ENCODE results near the gene DBP. TPM values are rescaled to one million over a fixed set of nuclear protein-coding genes. Genes with fewer than 3 reads are reported as not detected.
"Not testable (repeated sequence)": the region's sequence is repeated elsewhere in the genome, so short reads cannot be mapped to it uniquely, and the experiment has no call there.

DBP gene
- total RNA-seq = 10 to 100 TPM in 3 of 6 donors, 1 to 10 TPM in 3; 5.2 to 25.4 (median 10.0) TPM

- no peaks in the 10 kb centered on the region for H3K27me3 ChIP-seq
- ATAC-seq (ENCODE audit: low FRiP score in 2 of 2) = no peak
- H3K4me3 ChIP-seq = peak within 1 kb of the TSS; percentile 66 to 82 (median 78)
- 0% methylated on average over 17 of the region's 40 CpGs; no CpG with 5 or more reads in 1 of the 2 donors for WGBS, 2 donors
- peak within 1 kb of the TSS; percentile 92 to 97 (median 95) for H3K27ac ChIP-seq
- peaks cover 52 to 63% (median 55%) of the 10 kb centered on the region in 4 donors for H3K4me1 ChIP-seq
- DNase-seq = peak; percentile 70 to 91
- H3K36me3 ChIP-seq = no peaks in the 10 kb centered on the region
- TF ChIP-seq POLR2A (IDR thresholded peaks at IDR 0.05) (peak in 2 of 4 donors; percentile 26 to 67), POLR2AphosphoS5 (IDR thresholded peaks at IDR 0.05) (no peak), EP300 (IDR thresholded peaks at IDR 0.05) (no peak), CTCF (IDR thresholded peaks at IDR 0.05) (peak in 3 of 6 experiments; percentile 14 to 38 (median 17))
- no peaks in the 10 kb centered on the region for H3K9me3 ChIP-seq
Observed at GRCh38 chr19:48636859-48637448, at the start of gene DBP. Gene DBP (minus strand): TSS chr19:48637379. CDS start chr19:48636994, 385 bp downstream.

GRCh38 chr19:48686637-48687036 lies 49.5 kb upstream of the DBP start:
- not testable (repeated sequence) for H3K27me3 ChIP-seq; H3K27ac ChIP-seq; DNase-seq; H3K4me1 ChIP-seq; H3K4me3 ChIP-seq; ATAC-seq (ENCODE audit: low FRiP score in 2 of 2); H3K36me3 ChIP-seq; H3K9me3 ChIP-seq
- 94 to 95% methylated on average over 7 of the region's 7 CpGs for WGBS, 2 donors

GRCh38 chr19:48686088-48686487 lies 48.9 kb upstream of the DBP start:
- Histone ChIP-seq H3K36me3 (no peaks in the 10 kb centered on the region), H3K27me3 (no peaks in the 10 kb centered on the region), H3K27ac (no peak overlapping the region), H3K4me1 (peaks cover 0 to 9% (median 3%) of the 10 kb centered on the region in 4 donors), H3K9me3 (no peaks in the 10 kb centered on the region), H3K4me3 (no peak overlapping the region)
- no peak for TF ChIP-seq EP300 (IDR thresholded peaks at IDR 0.05)
- no peak for TF ChIP-seq POLR2A (IDR thresholded peaks at IDR 0.05)
- TF ChIP-seq POLR2AphosphoS5 (IDR thresholded peaks at IDR 0.05) = no peak
- no peak for TF ChIP-seq CTCF (IDR thresholded peaks at IDR 0.05)
- no peak for DNase-seq
- ATAC-seq (ENCODE audit: low FRiP score in 2 of 2) = no peak
- 90 to 93% methylated on average over 3 of the region's 3 CpGs for WGBS, 2 donors

- no peak for ATAC-seq (ENCODE audit: low FRiP score in 2 of 2)
- TF ChIP-seq POLR2A (IDR thresholded peaks at IDR 0.05) = no peak
- no peak for TF ChIP-seq CTCF (IDR thresholded peaks at IDR 0.05)
- no peak for TF ChIP-seq POLR2AphosphoS5 (IDR thresholded peaks at IDR 0.05)
- TF ChIP-seq EP300 (IDR thresholded peaks at IDR 0.05) = no peak
Observed at GRCh38 chr19:48685583-48685982, 48.4 kb upstream of the DBP start.

GRCh38 chr19:48683349-48683748 lies 46.2 kb upstream of the DBP start:
- WGBS, 2 donors = 48 to 51% methylated on average over 11 of the region's 11 CpGs
- no peaks in the 10 kb centered on the region for H3K36me3 ChIP-seq
- ATAC-seq (ENCODE audit: low FRiP score in 2 of 2) (peak in 1 of 2 donors; percentile 64), DNase-seq (peak; percentile 32 to 57)
- H3K4me3 ChIP-seq = peak overlapping the region in 1 of 4 donors; percentile 29
- H3K9me3 ChIP-seq = no peaks in the 10 kb centered on the region
- peak overlapping the region in 1 of 4 donors; percentile 23 for H3K27ac ChIP-seq
- peaks cover 0 to 9% (median 4%) of the 10 kb centered on the region in 4 donors for H3K4me1 ChIP-seq
- H3K27me3 ChIP-seq = no peaks in the 10 kb centered on the region
- no peak for TF ChIP-seq POLR2AphosphoS5 (IDR thresholded peaks at IDR 0.05)
- TF ChIP-seq EP300 (IDR thresholded peaks at IDR 0.05) = no peak
- TF ChIP-seq CTCF (IDR thresholded peaks at IDR 0.05) = no peak
- no peak for TF ChIP-seq POLR2A (IDR thresholded peaks at IDR 0.05)

More at GRCh38 chr19:48685583-48685982, 48.4 kb upstream of the DBP start:
- H3K27me3 ChIP-seq = no peaks in the 10 kb centered on the region
- DNase-seq = no peak
- no peak overlapping the region for H3K4me3 ChIP-seq
- no peaks in the 10 kb centered on the region for H3K36me3 ChIP-seq
- H3K9me3 ChIP-seq = no peaks in the 10 kb centered on the region
- 85 to 91% methylated on average over 9 of the region's 9 CpGs for WGBS, 2 donors
- peaks cover 0 to 9% (median 3%) of the 10 kb centered on the region in 4 donors for H3K4me1 ChIP-seq
- no peak overlapping the region for H3K27ac ChIP-seq
